GM12878 (cell line): ENCODE measurements around the gene RAD51B. TPM values are rescaled to one million over a fixed set of nuclear protein-coding genes. Genes with fewer than 3 reads are reported as not detected.

Source experiments
- ATAC-seq: fragments of 200-7000 bp; cut with Tn5 transposase; 3 replicates; pipeline ENCODE4 v1.9.1; 2020; ENCODE audit warnings: mild to moderate bottlenecking, moderate library complexity
- BruUV-seq: library from RNA; stranded (reverse); fragments of 400-500 nt; replicated peaks from 2 replicates; lab custom pipeline; 2021; lab: Mats Ljungman, UMichigan
- CTCF ChIA-PET: fragments of 300-600 bp; sonication (Branson Sonifier 250); formaldehyde crosslinking; extraction: SDS; loops from one replicate; lab custom pipeline; 2021; ENCODE audit warnings: inconsistent platforms; lab: Yijun Ruan, JAX
- POLR2A ChIA-PET: fragments of 350-600 bp; formaldehyde crosslinking; extraction: SDS; loops from one replicate; lab custom pipeline; 2021; ENCODE audit warnings: inconsistent platforms; lab: Charles Lee
- RAD21 ChIA-PET: fragments of 300-600 bp; sonication (Branson Sonifier 250); formaldehyde crosslinking; loops from one replicate; lab custom pipeline; 2023; ENCODE audit warnings: antibody characterized with exemption; ENCODE audit not compliant: unreplicated experiment; lab: Charles Lee
- SMC1A ChIA-PET: fragments of 300-600 bp; sonication (Branson Sonifier 250); formaldehyde crosslinking; loops from one replicate; lab custom pipeline; 2023; ENCODE audit not compliant: unreplicated experiment, uncharacterized antibody; lab: Charles Lee
- DNase-seq: peaks from one replicate; pipeline ENCODE4 v3.0.0-alpha.2; 2011; ENCODE audit warnings: low read depth, low spot score
- FAIRE-seq: peaks from 3 replicates; lab custom pipeline; 2011; peaks lifted over from hg19 to GRCh38; lab: Jason Lieb, UNC
- H2AFZ ChIP-seq: 2 replicates; pipeline ENCODE4 v1.6.0; 2011; ENCODE audit warnings: low read depth, low read length, control low read depth; ENCODE audit not compliant: control insufficient read depth
- H3K27ac ChIP-seq: 2 replicates; pipeline ENCODE4 v1.5.1; 2011; ENCODE audit warnings: control low read depth; ENCODE audit not compliant: control insufficient read depth, insufficient read depth
- H3K27me3 ChIP-seq, 2 experiments: replicated peaks in 1 of 2; 2 replicates each; pipeline versions ENCODE4 v1.6.0 to v1.6.1; 2011; ENCODE audit warnings: low read length in 1 of 2; ENCODE audit not compliant: control insufficient read depth in 2 of 2, insufficient read depth in 2 of 2
- H3K36me3 ChIP-seq, 2 experiments: 2 replicates each; pipeline ENCODE4 v1.5.1; 2011; ENCODE audit warnings: low read length in 1 of 2; ENCODE audit not compliant: control insufficient read depth in 2 of 2, insufficient read depth in 2 of 2
- H3K4me1 ChIP-seq: 2 replicates; pipeline ENCODE4 v1.6.1; 2011; ENCODE audit warnings: mild to moderate bottlenecking, low read length, moderate library complexity, mixed read lengths; ENCODE audit not compliant: control insufficient read depth, insufficient read depth
- H3K4me2 ChIP-seq: 2 replicates; pipeline ENCODE4 v1.6.0; 2011; ENCODE audit warnings: control low read depth; ENCODE audit not compliant: control insufficient read depth, insufficient read depth
- H3K4me3 ChIP-seq: fragments of 200-600 bp; sonication (generic); 2 replicates; pipeline ENCODE4 v1.5.1; 2016
- H3K79me2 ChIP-seq: 2 replicates; pipeline ENCODE4 v1.6.0; 2011; ENCODE audit warnings: low read length; ENCODE audit not compliant: control insufficient read depth, insufficient read depth
- H3K9ac ChIP-seq: 2 replicates; pipeline ENCODE4 v1.8.0; 2011; ENCODE audit warnings: low read length, control low read depth, mixed read lengths; ENCODE audit not compliant: control insufficient read depth, insufficient read depth
- H3K9me3 ChIP-seq: replicated peaks from 3 replicates; pipeline ENCODE4 v1.5.1; 2011; ENCODE audit warnings: mild to moderate bottlenecking, low read length; ENCODE audit not compliant: control insufficient read depth, insufficient read depth
- H4K20me1 ChIP-seq: 2 replicates; pipeline ENCODE4 v1.6.0; 2011; ENCODE audit not compliant: control insufficient read depth, insufficient read depth
- ASH2L ChIP-seq: fragments of 300-600, 200-600 bp; sonication (generic); IDR thresholded peaks from 2 replicates; pipeline ENCODE4 v1.6.1; 2017; ENCODE audit warnings: low read depth, mild to moderate bottlenecking, borderline replicate concordance
- CREM ChIP-seq: IDR thresholded peaks from 2 replicates; pipeline ENCODE4 v1.6.1; 2014; ENCODE audit warnings: antibody characterized with exemption, low read depth
- E2F8 ChIP-seq: fragments of 450-650 bp; IDR thresholded peaks from 2 replicates; pipeline ENCODE4 v1.6.1; 2018; ENCODE audit warnings: mild to moderate bottlenecking, low read depth, moderate library complexity; ENCODE audit not compliant: partially characterized antibody
- ETV6 ChIP-seq, 2 experiments: fragments of 450-650 bp in 1 of 2; IDR thresholded peaks in 1 of 2; conservative IDR thresholded peaks in 1 of 2; 2 replicates each; pipeline ENCODE4 v1.6.1; 2014; ENCODE audit warnings: antibody characterized with exemption in 1 of 2, borderline replicate concordance in 1 of 2, low read depth in 1 of 2, mild to moderate bottlenecking in 1 of 2, moderate library complexity in 1 of 2
- FOS ChIP-seq: IDR thresholded peaks from 3 replicates; pipeline ENCODE4 v1.6.1; 2011; ENCODE audit warnings: borderline replicate concordance; ENCODE audit not compliant: insufficient read length; ENCODE audit errors: extremely low read depth
- IKZF1 ChIP-seq: fragments of 450-650 bp; conservative IDR thresholded peaks from 2 replicates; pipeline ENCODE4 v1.6.1; 2017; ENCODE audit warnings: antibody characterized with exemption, mild to moderate bottlenecking
- IKZF2 ChIP-seq, 2 experiments: fragments of 450-650 bp; IDR thresholded peaks; 2 replicates each; pipeline ENCODE4 v1.6.1; 2017; ENCODE audit warnings: mild to moderate bottlenecking in 2 of 2, moderate library complexity in 2 of 2
- IRF4 ChIP-seq: IDR thresholded peaks from 2 replicates; pipeline ENCODE4 v1.6.1; 2011; ENCODE audit warnings: low read depth, low read length
- MLLT1 ChIP-seq: fragments of 450-650 bp; IDR thresholded peaks from 2 replicates; pipeline ENCODE4 v1.6.1; 2016; ENCODE audit warnings: mild to moderate bottlenecking
- NFXL1 ChIP-seq: fragments of 450-650 bp; IDR thresholded peaks from 2 replicates; pipeline ENCODE4 v1.6.1; 2017; ENCODE audit warnings: antibody characterized with exemption, mild to moderate bottlenecking, borderline replicate concordance
- POLR2AphosphoS2 ChIP-seq: IDR thresholded peaks from 2 replicates; pipeline ENCODE4 v1.6.1; 2011; ENCODE audit warnings: low read depth, mild to moderate bottlenecking, low read length, improper control_type of control experiment, moderate library complexity
- SIX5 ChIP-seq: IDR thresholded peaks from 2 replicates; pipeline ENCODE4 v1.6.1; 2011; ENCODE audit warnings: mild to moderate bottlenecking, low read depth, low read length, moderate library complexity; ENCODE audit not compliant: severe bottlenecking
- SMC3 ChIP-seq: IDR thresholded peaks from 2 replicates; pipeline ENCODE4 v1.6.1; 2011; ENCODE audit warnings: low read length, improper control_type of control experiment, borderline replicate concordance
- ZBTB4 ChIP-seq: fragments of 450-650 bp; formaldehyde crosslinking; IDR thresholded peaks from 2 replicates; pipeline ENCODE4 v1.4.0; 2022; ENCODE audit warnings: mild to moderate bottlenecking, moderate library complexity
- WGBS: methylation state at CpG from one replicate; pipeline ENCODE4 v1.1.6; 2016; ENCODE audit warnings: low lambda C conversion rate; ENCODE audit not compliant: insufficient replicate concordance, insufficient coverage; ENCODE audit errors: missing lambda C conversion rate; 5-methylcytosine and 5-hydroxymethylcytosine counted together
- in situ Hi-C: fragments of 300-500 bp; cut with MboI; formaldehyde crosslinking; loops from 9 replicates; pipeline ENCODE4 v1.14.3; 2018; ENCODE audit warnings: mixed read lengths
- intact Hi-C: fragments of 100-400 bp; cut with micrococcal nuclease; formaldehyde crosslinking; loops from one replicate; pipeline ENCODE4 v1.14.2; 2022; ENCODE audit not compliant: unreplicated experiment
- polyA plus RNA-seq, 11 experiments: library from polyadenylated mRNA; depleted of rRNA in 4 of 11; unstranded in 6 of 11; stranded (reverse) in 5 of 11; fragments of >200 nt; fragmentation: Nextera tagmentation in 4 of 11; fragmentation: Illumina TruSeq in 1 of 11; extraction: Ambion mirVana in 4 of 11; extraction: Trizol in 1 of 11; gene quantifications; 1 replicate in 1 of 11; 2 replicates in 10 of 11; pipeline versions ENCODE4 v1.2.1 to v1.2.3, GENCODE V29; 2011 to 2016; ENCODE audit warnings: inconsistent platforms in 2 of 11, missing spikeins in 2 of 11, low read depth in 1 of 11
- total RNA-seq, 4 experiments: library from RNA; depleted of rRNA in 3 of 4; stranded (reverse); fragments of >200 nt in 3 of 4; fragmentation: Illumina TruSeq in 1 of 4; extraction: Trizol in 1 of 4; gene quantifications; 2 replicates each; pipeline versions ENCODE4 v1.2.1 to v1.2.3, GENCODE V29; 2013 to 2021

Gene RAD51B
- total and polyA plus RNA-seq, 10 of the 15 experiments (the other 5 are each of a cell fraction or from before 2014, with no cell fraction given): 9.8 to 26.8 (median 21.3) TPM

- H3K9me3 ChIP-seq: peaks cover 2% of the 10 kb centered on the region; the same call in 2 of the 3 replicates
- H4K20me1 ChIP-seq: no peaks in the 10 kb centered on the region
- no peak overlapping the region for H3K4me2 ChIP-seq
- RAD21 ChIA-PET: no interaction called here
- no peak overlapping the region for H3K4me3 ChIP-seq
- H3K4me1 ChIP-seq: no peaks in the 10 kb centered on the region
- CTCF ChIA-PET: no interaction called here
- SMC1A ChIA-PET: interaction anchor here (1.0 to 1.8 kb wide), 5 partner anchors 14 to 128 kb away, joined by 3 to 6 read pairs (median 3); no protein-coding TSS in a partner anchor
- TF ChIP-seq SIX5: no peak
- TF ChIP-seq IKZF1: no peak
- TF ChIP-seq ZBTB4 (CRISPR knock-in tag): no peak
- no peak for TF ChIP-seq FOS
- no peak for TF ChIP-seq CREM
- no peak for TF ChIP-seq ASH2L
- no peak for TF ChIP-seq E2F8
- TF ChIP-seq MLLT1: no peak
- no peak for TF ChIP-seq IRF4
- TF ChIP-seq SMC3: no peak
- no peak for TF ChIP-seq IKZF2 (IDR thresholded peaks at IDR 0.05)
- no peak for TF ChIP-seq ETV6 (conservative IDR thresholded peaks at IDR 0.05 in 1 of 2, IDR thresholded peaks at IDR 0.05 in 1 of 2; ENCODE audit: borderline replicate concordance in 1 of 2, low read depth in 1 of 2)
- no peak for TF ChIP-seq POLR2AphosphoS2
- no peak for TF ChIP-seq NFXL1
- ATAC-seq: no peak
- no peaks in the 10 kb centered on the region for H3K27me3 ChIP-seq
- H3K9ac ChIP-seq: no peak overlapping the region
- no TSS peak for BruUV-seq
- H3K27ac ChIP-seq: no peak overlapping the region
- in situ Hi-C loops (no loop called here), intact Hi-C loops (no loop called here)
- no peaks in the 10 kb centered on the region for H3K36me3 ChIP-seq
- FAIRE-seq: no peak
- DNase-seq: no peak
- WGBS: 100% methylated on average over 1 of the region's 1 CpG
- no peak overlapping the region for H2AFZ ChIP-seq
- POLR2A ChIA-PET: interaction anchor here (1.5 kb wide), 1 partner anchor 10 kb away, joined by 4 read pairs; no protein-coding TSS in a partner anchor
- H3K79me2 ChIP-seq: no peaks in the 10 kb centered on the region
These were observed 716.4 kb downstream of the RAD51B start for GRCh38 chr14:68536018-68536410.
